Upper lobe of right lung (tissue), 1 donor: ENCODE results near the gene MX2. TPM values are rescaled to one million over a fixed set of nuclear protein-coding genes. Genes with fewer than 3 reads are reported as not detected.

Source experiments
- ATAC-seq: fragments of 200-7000 bp; cut with Tn5 transposase; one replicate; pipeline ENCODE4 v1.9.1; 2020; ENCODE audit warnings: mild to moderate bottlenecking, moderate library complexity
- DNase-seq: peaks from one replicate; pipeline ENCODE4 v3.0.0-alpha.2; 2020
- H3K27ac ChIP-seq: fragments of 200-600 bp; one replicate; pipeline ENCODE4 v1.8.0; 2022
- H3K27me3 ChIP-seq: fragments of 200-600 bp; one replicate; pipeline ENCODE4 v1.8.0; 2022; ENCODE audit warnings: mild to moderate bottlenecking
- H3K36me3 ChIP-seq: fragments of 200-600 bp; one replicate; pipeline ENCODE4 v1.8.0; 2022
- H3K4me1 ChIP-seq: fragments of 200-600 bp; one replicate; pipeline ENCODE4 v1.8.0; 2022
- H3K4me3 ChIP-seq: fragments of 200-600 bp; one replicate; pipeline ENCODE4 v1.8.0; 2022; ENCODE audit warnings: mild to moderate bottlenecking
- H3K9me3 ChIP-seq: fragments of 200-600 bp; one replicate; pipeline ENCODE4 v1.8.0; 2022
- CTCF ChIP-seq: fragments of 200-600 bp; IDR thresholded peaks from one replicate; pipeline ENCODE4 v1.8.0; 2022; ENCODE audit warnings: antibody characterized with exemption
- intact Hi-C: fragments of 100-400 bp; cut with DNase I; formaldehyde crosslinking; loops from one replicate; pipeline ENCODE4 v1.11.0; 2022
- total RNA-seq: library from RNA; stranded (reverse); fragmentation: NEBNext Ultra II Directional; extraction: Animal tissue kit (Norgen Biotek cat#: 25700); gene quantifications from one replicate; pipeline ENCODE4 v1.2.1, GENCODE V29; 2021
- donor health status: DM: no; HTN: yes; CAD: no; lungs with severe emphysema.

MX2 gene
- total RNA-seq, 1 donor from 2014 or later, result 23.0 TPM

- intact Hi-C loops, result no loop called here
- no peaks in the 10 kb centered on the region for H3K9me3 ChIP-seq
- no peaks in the 10 kb centered on the region for H3K27me3 ChIP-seq
- no peak overlapping the region for H3K4me3 ChIP-seq
- no peak for TF ChIP-seq CTCF
- no peak overlapping the region for H3K27ac ChIP-seq
- H3K4me1 ChIP-seq, result no peaks in the 10 kb centered on the region
- peaks cover 4% of the 10 kb centered on the region for H3K36me3 ChIP-seq
- ATAC-seq (no peak), DNase-seq (no peak)
Measured at GRCh38 chr21:41403966-41404365, 42.1 kb downstream of the MX2 start.

DNA sequence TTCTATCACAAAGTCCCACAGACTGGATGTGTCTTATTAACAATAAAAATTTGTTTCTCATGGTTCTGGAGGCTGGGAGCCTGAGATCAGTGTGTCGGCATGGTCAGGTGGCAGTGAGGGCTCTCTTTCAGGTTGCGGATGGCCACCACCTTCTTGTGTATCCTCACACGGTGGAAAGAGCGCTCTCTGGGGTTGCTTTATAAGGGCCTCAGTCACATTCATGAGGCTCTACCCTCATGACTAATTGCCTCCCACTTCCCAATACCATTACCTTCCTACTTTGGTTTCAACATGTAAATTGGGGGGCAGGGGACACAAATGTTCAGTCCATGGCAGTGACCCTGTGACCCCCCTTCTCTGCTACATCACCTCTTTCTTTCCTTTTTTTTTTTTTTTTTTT, 43.5 kb downstream of the MX2 start:
- H3K36me3 ChIP-seq, result peaks cover 4% of the 10 kb centered on the region
- no peaks in the 10 kb centered on the region for H3K9me3 ChIP-seq
- H3K4me3 ChIP-seq, result no peak overlapping the region
- TF ChIP-seq CTCF, result no peak
- no peak overlapping the region for H3K27ac ChIP-seq
- no peaks in the 10 kb centered on the region for H3K27me3 ChIP-seq
- intact Hi-C loops, result no loop called here
- DNase-seq, result no peak
- ATAC-seq, result no peak
- no peaks in the 10 kb centered on the region for H3K4me1 ChIP-seq

DNA sequence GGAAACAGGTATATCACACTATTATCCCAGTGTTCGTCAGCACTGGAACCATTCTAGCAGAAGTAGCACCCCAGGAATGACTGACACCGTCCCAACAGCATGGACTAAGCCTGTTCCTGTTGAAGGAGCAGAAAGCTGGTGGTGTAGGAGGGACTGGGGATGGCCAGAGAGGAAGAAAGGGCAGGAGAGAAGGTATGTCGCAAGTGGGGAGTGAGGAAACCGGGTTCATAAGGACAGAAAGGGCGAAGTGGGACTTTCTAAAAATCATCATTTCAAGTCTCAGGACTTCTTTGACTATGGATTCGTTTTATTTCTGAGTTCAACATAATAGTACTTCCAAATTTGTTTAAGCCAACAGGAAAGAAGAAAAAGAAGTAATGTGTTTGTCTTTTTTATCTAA, 44.5 kb downstream of the MX2 start:
- Histone ChIP-seq H3K27me3 (no peaks in the 10 kb centered on the region), H3K4me1 (peaks cover under 1% of the 10 kb centered on the region), H3K27ac (no peak overlapping the region), H3K4me3 (no peak overlapping the region), H3K9me3 (no peaks in the 10 kb centered on the region), H3K36me3 (peaks cover 4% of the 10 kb centered on the region)
- peak; percentile 81 for ATAC-seq
- intact Hi-C loops, result no loop called here
- no peak for TF ChIP-seq CTCF
- DNase-seq, result no peak

- no peak for TF ChIP-seq CTCF
- no peak overlapping the region for H3K27ac ChIP-seq
- DNase-seq, result no peak
- no peaks in the 10 kb centered on the region for H3K9me3 ChIP-seq
- H3K4me1 ChIP-seq, result peaks cover 9% of the 10 kb centered on the region
- ATAC-seq, result no peak
- intact Hi-C loops, result no loop called here
- H3K27me3 ChIP-seq, result no peaks in the 10 kb centered on the region
- no peak overlapping the region for H3K4me3 ChIP-seq
- H3K36me3 ChIP-seq, result peaks cover 4% of the 10 kb centered on the region
Measured at GRCh38 chr21:41407541-41408460, 46.0 kb downstream of the MX2 start.

DNA sequence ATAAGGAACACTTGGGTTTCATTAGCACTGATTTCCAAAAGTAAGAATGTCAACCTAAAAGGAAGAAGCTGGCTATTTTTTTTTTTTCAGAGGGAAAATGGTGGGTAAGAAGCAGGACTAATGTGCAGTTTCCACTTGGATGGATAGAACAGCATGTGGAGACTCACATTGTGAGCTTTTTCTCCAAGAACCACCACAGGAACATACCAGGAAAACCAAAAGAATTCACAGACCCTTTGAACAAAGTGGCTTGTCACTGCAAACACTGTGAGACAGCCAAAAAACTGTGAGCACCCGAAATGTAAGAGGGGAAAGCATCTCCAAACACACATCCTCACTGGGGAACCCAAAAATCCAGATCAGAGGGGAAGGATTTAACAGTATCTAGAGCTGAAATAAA, 48.5 kb downstream of the MX2 start:
- no peaks in the 10 kb centered on the region for H3K27me3 ChIP-seq
- H3K36me3 ChIP-seq, result no peaks in the 10 kb centered on the region
- H3K27ac ChIP-seq, result no peak overlapping the region
- intact Hi-C loops, result no loop called here
- TF ChIP-seq CTCF, result no peak
- H3K9me3 ChIP-seq, result no peaks in the 10 kb centered on the region
- H3K4me3 ChIP-seq, result no peak overlapping the region
- no peak for ATAC-seq
- no peak for DNase-seq
- peaks cover 9% of the 10 kb centered on the region for H3K4me1 ChIP-seq
